ENCODE data around the gene TMEM151A.

The TMEM151A gene

GRCh38 chr11:66332371-66333219, 40.9 kb downstream of the TMEM151A start:
- no peak overlapping the region for H3K4me3 ChIP-seq (ENCODE audit: low read length)
- no peak for TF ChIP-seq CTCF (IDR thresholded peaks at IDR 0.05; ENCODE audit: insufficient read depth, low read depth, low read length, missing control alignments)
- DNase-seq (ENCODE audit: low read depth), result no peak

- H3K4me3 ChIP-seq (ENCODE audit: low read length), result no peak overlapping the region
- no peak for TF ChIP-seq CTCF (IDR thresholded peaks at IDR 0.05; ENCODE audit: insufficient read depth, low read depth, low read length, missing control alignments)
- no peak for DNase-seq (ENCODE audit: low read depth)
These were observed 41.7 kb downstream of the TMEM151A start for GRCh38 chr11:66333220-66333877.

- no peak for DNase-seq (ENCODE audit: low read depth)
- TF ChIP-seq CTCF (IDR thresholded peaks at IDR 0.05; ENCODE audit: insufficient read depth, low read depth, low read length, missing control alignments), result no peak
- H3K4me3 ChIP-seq (ENCODE audit: low read length), result peak overlapping the region; percentile 90
These were observed 42.4 kb downstream of the TMEM151A start for GRCh38 chr11:66333896-66334604.

GRCh38 chr11:66334605-66335442, 43.1 kb downstream of the TMEM151A start:
- DNase-seq (ENCODE audit: low read depth), result no peak
- H3K4me3 ChIP-seq (ENCODE audit: low read length), result peak overlapping the region; percentile 90
- TF ChIP-seq CTCF (IDR thresholded peaks at IDR 0.05; ENCODE audit: insufficient read depth, low read depth, low read length, missing control alignments), result no peak

- peak; percentile 26 for DNase-seq (ENCODE audit: low read depth)
- TF ChIP-seq CTCF (IDR thresholded peaks at IDR 0.05; ENCODE audit: insufficient read depth, low read depth, low read length, missing control alignments), result no peak
- peak overlapping the region; percentile 90 for H3K4me3 ChIP-seq (ENCODE audit: low read length)
These were observed 44.0 kb downstream of the TMEM151A start for GRCh38 chr11:66335531-66336233.
